ENCODE measurements around the gene SSU72.

The SSU72 gene

DNA sequence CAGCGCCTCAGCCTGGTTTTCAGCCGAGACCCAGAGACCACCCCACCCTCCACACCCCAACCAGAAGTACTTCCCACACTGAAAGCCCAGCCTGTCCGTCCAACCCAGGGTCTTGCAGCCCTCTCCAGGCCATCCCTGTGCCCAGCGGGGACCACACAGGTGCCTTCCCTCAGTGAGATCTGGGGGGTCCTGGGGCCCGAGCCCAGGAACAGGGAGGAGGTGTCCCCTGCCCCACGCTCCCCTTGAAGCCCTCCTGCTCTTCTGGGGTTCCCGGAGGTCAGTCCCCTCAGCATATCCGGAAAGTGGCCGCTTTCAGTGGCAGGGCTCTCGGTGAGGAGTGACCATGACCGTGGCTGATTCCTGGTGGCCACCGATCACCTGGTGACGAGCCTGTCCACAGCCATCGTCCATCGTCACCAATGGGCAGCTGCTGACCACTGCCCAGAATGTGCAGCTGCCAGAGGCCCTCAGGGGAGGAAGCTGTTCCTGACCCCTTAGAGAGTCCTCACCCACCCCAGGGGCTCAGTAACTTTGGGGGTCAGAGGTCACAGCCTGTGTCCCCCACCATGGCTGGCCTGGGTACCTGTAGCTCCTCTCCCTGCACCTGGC, 37.6 kb downstream of the SSU72 start:
- WGBS (ENCODE audit: extremely low coverage, insufficient coverage, insufficient read length), result no CpG with 5 or more reads among the region's 15 CpGs
- no peak overlapping the region for H2BK12ac ChIP-seq (ENCODE audit: low read length)
- no peak for DNase-seq
- H4K91ac ChIP-seq (ENCODE audit: low read depth, low read length), result no peak overlapping the region
- H2BK5ac ChIP-seq (ENCODE audit: low read depth, low read length, poor library complexity), result no peak overlapping the region
- no peak overlapping the region for H3K23ac ChIP-seq (ENCODE audit: low read length)
- H4K12ac ChIP-seq (ENCODE audit: low read depth, low read length), result no peak overlapping the region
- no peaks in the 10 kb centered on the region for H3K79me1 ChIP-seq (ENCODE audit: low read length)
- no peak overlapping the region for H3K4me2 ChIP-seq (ENCODE audit: low read length)
- H4K8ac ChIP-seq (ENCODE audit: low read depth, low read length), result no peak overlapping the region
- no peak overlapping the region for H3K14ac ChIP-seq (ENCODE audit: low read length)
- H3K9ac ChIP-seq (ENCODE audit: low read length), result no peak overlapping the region
- no peak overlapping the region for H3K4me3 ChIP-seq (ENCODE audit: low read depth, low read length)
- no peaks in the 10 kb centered on the region for H3K9me3 ChIP-seq (ENCODE audit: insufficient read depth, low read depth, low read length)
- H2AFZ ChIP-seq (ENCODE audit: insufficient read depth, low read length, poor library complexity), result no peak overlapping the region
- H3K27ac ChIP-seq (ENCODE audit: low read depth, low read length), result no peak overlapping the region
- no peak overlapping the region for H2BK120ac ChIP-seq (ENCODE audit: insufficient read depth, low read length, poor library complexity)
- peaks cover 7 to 13% of the 10 kb centered on the region in 2 experiments for H3K4me1 ChIP-seq (ENCODE audit: control insufficient read depth in 1 of 2, insufficient read depth in 2 of 2, low read length in 2 of 2)
- H3K18ac ChIP-seq (ENCODE audit: low read length), result no peak overlapping the region
- no peaks in the 10 kb centered on the region for H3K27me3 ChIP-seq (ENCODE audit: insufficient read depth, low read length)
- no peak overlapping the region for H2AK5ac ChIP-seq (ENCODE audit: low read length)
- H3K36me3 ChIP-seq (ENCODE audit: control insufficient read depth in 1 of 2, insufficient read depth in 2 of 2, low read length in 2 of 2), result peaks cover 31 to 40% of the 10 kb centered on the region in 2 experiments
- H3K4ac ChIP-seq (ENCODE audit: low read depth, low read length), result no peak overlapping the region
- H3K79me2 ChIP-seq (ENCODE audit: control insufficient read depth, insufficient read depth, low read length, poor library complexity), result no peaks in the 10 kb centered on the region

DNA sequence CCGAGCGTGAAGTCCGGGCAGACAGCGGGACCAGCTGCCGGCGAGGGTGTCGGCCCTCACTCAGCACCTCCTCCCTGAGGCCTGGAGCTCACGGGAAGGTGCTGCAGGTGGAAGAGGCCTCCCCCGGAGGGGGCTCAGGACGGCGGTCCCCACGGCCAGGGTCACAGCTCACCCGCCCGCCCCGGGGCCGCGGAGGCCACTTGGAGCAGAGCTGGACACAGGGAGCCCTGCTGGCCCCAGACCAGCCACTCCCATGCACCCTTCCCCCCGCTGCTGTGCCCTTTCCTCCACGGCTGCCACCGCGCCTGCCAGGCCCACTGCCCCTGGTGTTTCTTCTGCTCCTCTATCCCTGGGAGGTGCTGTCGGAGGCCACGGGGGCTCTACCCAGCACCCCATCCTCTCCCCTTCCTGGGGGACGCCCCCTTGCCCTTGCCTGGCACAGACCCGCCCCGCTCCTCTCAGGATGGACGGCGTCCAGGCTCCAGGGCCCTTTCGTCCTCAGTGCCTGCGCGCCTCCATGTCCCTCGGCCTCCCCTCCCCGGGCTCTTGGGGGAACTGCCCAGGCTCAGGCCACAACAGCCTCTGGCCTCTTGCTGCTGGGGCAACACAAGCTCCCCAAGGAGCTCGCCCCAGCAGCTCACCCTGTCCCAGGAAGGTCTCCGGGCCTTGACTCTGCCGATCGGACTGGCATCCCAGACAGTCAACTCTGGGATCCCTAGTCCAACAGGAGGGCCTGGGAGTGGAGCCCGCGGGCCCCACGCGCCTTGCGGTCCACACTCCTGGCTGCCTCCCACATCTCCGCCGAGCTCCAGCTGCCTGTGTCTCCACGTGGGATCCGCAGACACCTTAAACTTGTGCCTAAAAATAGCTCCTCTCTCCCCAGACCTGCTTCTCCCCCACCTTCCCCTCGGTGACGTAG, 38.4 kb downstream of the SSU72 start:
- Histone ChIP-seq H3K9me3 (ENCODE audit: insufficient read depth, low read depth, low read length) (no peaks in the 10 kb centered on the region), H3K27ac (ENCODE audit: low read depth, low read length) (no peak overlapping the region), H2BK5ac (ENCODE audit: low read depth, low read length, poor library complexity) (no peak overlapping the region), H3K14ac (ENCODE audit: low read length) (no peak overlapping the region), H3K27me3 (ENCODE audit: insufficient read depth, low read length) (no peaks in the 10 kb centered on the region), H3K36me3 (ENCODE audit: control insufficient read depth in 1 of 2, insufficient read depth in 2 of 2, low read length in 2 of 2) (peaks cover 25 to 33% of the 10 kb centered on the region in 2 experiments), H4K8ac (ENCODE audit: low read depth, low read length) (no peak overlapping the region), H4K12ac (ENCODE audit: low read depth, low read length) (no peak overlapping the region), H2BK120ac (ENCODE audit: insufficient read depth, low read length, poor library complexity) (no peak overlapping the region), H2AK5ac (ENCODE audit: low read length) (no peak overlapping the region), H4K91ac (ENCODE audit: low read depth, low read length) (no peak overlapping the region), H3K79me1 (ENCODE audit: low read length) (no peaks in the 10 kb centered on the region), H3K4me3 (ENCODE audit: low read depth, low read length) (no peak overlapping the region), H3K79me2 (ENCODE audit: control insufficient read depth, insufficient read depth, low read length, poor library complexity) (no peaks in the 10 kb centered on the region), H3K18ac (ENCODE audit: low read length) (no peak overlapping the region), H3K9ac (ENCODE audit: low read length) (no peak overlapping the region), H3K23ac (ENCODE audit: low read length) (no peak overlapping the region), H3K4me2 (ENCODE audit: low read length) (no peak overlapping the region), H3K4ac (ENCODE audit: low read depth, low read length) (no peak overlapping the region), H2AFZ (ENCODE audit: insufficient read depth, low read length, poor library complexity) (no peak overlapping the region), H2BK12ac (ENCODE audit: low read length) (no peak overlapping the region), H3K4me1 (ENCODE audit: control insufficient read depth in 1 of 2, insufficient read depth in 2 of 2, low read length in 2 of 2) (peaks cover 7 to 13% of the 10 kb centered on the region in 2 experiments)
- WGBS (ENCODE audit: extremely low coverage, insufficient coverage, insufficient read length), result no CpG with 5 or more reads among the region's 48 CpGs
- no peak for DNase-seq

GRCh38 chr1:1535201-1536018, 39.3 kb downstream of the SSU72 start:
- Histone ChIP-seq H3K4me3 (ENCODE audit: low read depth, low read length) (no peak overlapping the region), H3K9ac (ENCODE audit: low read length) (no peak overlapping the region), H2BK5ac (ENCODE audit: low read depth, low read length, poor library complexity) (no peak overlapping the region), H3K79me1 (ENCODE audit: low read length) (no peaks in the 10 kb centered on the region), H3K23ac (ENCODE audit: low read length) (no peak overlapping the region), H2AK5ac (ENCODE audit: low read length) (no peak overlapping the region), H3K79me2 (ENCODE audit: control insufficient read depth, insufficient read depth, low read length, poor library complexity) (no peaks in the 10 kb centered on the region), H2BK120ac (ENCODE audit: insufficient read depth, low read length, poor library complexity) (no peak overlapping the region), H2AFZ (ENCODE audit: insufficient read depth, low read length, poor library complexity) (no peak overlapping the region), H4K91ac (ENCODE audit: low read depth, low read length) (no peak overlapping the region), H3K4me2 (ENCODE audit: low read length) (no peak overlapping the region), H3K36me3 (ENCODE audit: control insufficient read depth in 1 of 2, insufficient read depth in 2 of 2, low read length in 2 of 2) (peaks cover 19 to 28% of the 10 kb centered on the region in 2 experiments), H4K8ac (ENCODE audit: low read depth, low read length) (no peak overlapping the region), H2BK12ac (ENCODE audit: low read length) (no peak overlapping the region), H3K18ac (ENCODE audit: low read length) (no peak overlapping the region), H3K27me3 (ENCODE audit: insufficient read depth, low read length) (no peaks in the 10 kb centered on the region), H4K12ac (ENCODE audit: low read depth, low read length) (no peak overlapping the region), H3K14ac (ENCODE audit: low read length) (no peak overlapping the region), H3K9me3 (ENCODE audit: insufficient read depth, low read depth, low read length) (peaks cover 2% of the 10 kb centered on the region), H3K4ac (ENCODE audit: low read depth, low read length) (no peak overlapping the region), H3K4me1 (ENCODE audit: control insufficient read depth in 1 of 2, insufficient read depth in 2 of 2, low read length in 2 of 2) (peaks cover 3 to 7% of the 10 kb centered on the region in 2 experiments), H3K27ac (ENCODE audit: low read depth, low read length) (no peak overlapping the region)
- WGBS (ENCODE audit: extremely low coverage, insufficient coverage, insufficient read length), result no CpG with 5 or more reads among the region's 66 CpGs
- DNase-seq, result no peak

DNA sequence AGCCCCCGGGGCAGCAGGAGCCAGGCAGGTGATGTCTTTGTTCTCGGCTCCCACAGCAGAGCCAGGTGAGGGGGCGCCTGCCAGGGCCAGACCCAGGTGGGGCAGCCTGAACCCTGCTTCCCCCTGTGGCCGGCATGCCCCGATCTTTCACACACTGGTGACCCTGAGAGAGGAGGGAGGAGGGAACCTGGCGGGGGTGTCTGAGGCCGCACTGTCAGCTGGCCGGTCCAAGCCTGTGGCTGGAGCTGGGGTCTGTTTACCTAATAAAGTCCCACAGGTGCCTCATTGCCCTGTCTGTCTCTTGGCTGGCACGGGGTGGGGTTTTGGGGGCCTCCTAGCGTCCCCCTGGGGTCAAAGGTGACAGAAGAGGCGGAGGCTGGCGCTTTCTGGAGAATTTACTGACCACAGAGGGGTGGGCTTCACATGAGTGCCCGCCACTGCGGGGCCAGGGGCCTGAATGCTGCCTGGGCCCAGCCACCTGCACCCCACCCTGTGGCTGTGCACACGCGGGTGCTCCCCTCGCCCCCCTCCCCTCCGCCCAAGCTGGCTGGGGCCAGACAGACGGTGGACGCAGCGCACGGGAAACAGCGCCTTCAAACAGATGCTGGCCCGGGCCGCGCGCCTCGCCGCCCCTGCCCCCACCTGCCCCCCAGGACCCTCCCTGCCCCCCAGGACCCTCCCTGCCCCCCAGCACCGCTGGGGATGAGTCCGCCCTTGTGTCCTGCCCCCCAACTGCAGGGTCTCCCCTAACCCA, 40.1 kb downstream of the SSU72 start:
- DNase-seq, result no peak
- H4K91ac ChIP-seq (ENCODE audit: low read depth, low read length), result no peak overlapping the region
- WGBS (ENCODE audit: extremely low coverage, insufficient coverage, insufficient read length), result no CpG with 5 or more reads among the region's 31 CpGs
- H3K27me3 ChIP-seq (ENCODE audit: insufficient read depth, low read length), result no peaks in the 10 kb centered on the region
- H3K4me2 ChIP-seq (ENCODE audit: low read length), result no peak overlapping the region
- no peak overlapping the region for H3K23ac ChIP-seq (ENCODE audit: low read length)
- H3K27ac ChIP-seq (ENCODE audit: low read depth, low read length), result no peak overlapping the region
- H3K79me1 ChIP-seq (ENCODE audit: low read length), result no peaks in the 10 kb centered on the region
- peaks cover 27 to 34% of the 10 kb centered on the region in 2 experiments for H3K36me3 ChIP-seq (ENCODE audit: control insufficient read depth in 1 of 2, insufficient read depth in 2 of 2, low read length in 2 of 2)
- no peak overlapping the region for H3K18ac ChIP-seq (ENCODE audit: low read length)
- H2BK5ac ChIP-seq (ENCODE audit: low read depth, low read length, poor library complexity), result no peak overlapping the region
- H3K9me3 ChIP-seq (ENCODE audit: insufficient read depth, low read depth, low read length), result peaks cover 4% of the 10 kb centered on the region
- H2AK5ac ChIP-seq (ENCODE audit: low read length), result no peak overlapping the region
- no peak overlapping the region for H2BK12ac ChIP-seq (ENCODE audit: low read length)
- H3K79me2 ChIP-seq (ENCODE audit: control insufficient read depth, insufficient read depth, low read length, poor library complexity), result no peaks in the 10 kb centered on the region
- no peak overlapping the region for H3K9ac ChIP-seq (ENCODE audit: low read length)
- H3K14ac ChIP-seq (ENCODE audit: low read length), result no peak overlapping the region
- no peak overlapping the region for H4K12ac ChIP-seq (ENCODE audit: low read depth, low read length)
- no peak overlapping the region for H2AFZ ChIP-seq (ENCODE audit: insufficient read depth, low read length, poor library complexity)
- H3K4me1 ChIP-seq (ENCODE audit: control insufficient read depth in 1 of 2, insufficient read depth in 2 of 2, low read length in 2 of 2), result peaks cover 3 to 7% of the 10 kb centered on the region in 2 experiments
- no peak overlapping the region for H3K4me3 ChIP-seq (ENCODE audit: low read depth, low read length)
- no peak overlapping the region for H4K8ac ChIP-seq (ENCODE audit: low read depth, low read length)
- no peak overlapping the region for H3K4ac ChIP-seq (ENCODE audit: low read depth, low read length)
- H2BK120ac ChIP-seq (ENCODE audit: insufficient read depth, low read length, poor library complexity), result no peak overlapping the region
